NCI-H345 (cell line): ENCODE measurements around the gene RRAS.
"Not testable (repeated sequence)": the region's sequence is repeated elsewhere in the genome, so short reads cannot be mapped to it uniquely, and the experiment has no call there.

Source experiments
- DNase-seq: peaks from one replicate; lab custom pipeline; 2025; lab: John Stamatoyannopoulos, UW

The RRAS gene

DNA sequence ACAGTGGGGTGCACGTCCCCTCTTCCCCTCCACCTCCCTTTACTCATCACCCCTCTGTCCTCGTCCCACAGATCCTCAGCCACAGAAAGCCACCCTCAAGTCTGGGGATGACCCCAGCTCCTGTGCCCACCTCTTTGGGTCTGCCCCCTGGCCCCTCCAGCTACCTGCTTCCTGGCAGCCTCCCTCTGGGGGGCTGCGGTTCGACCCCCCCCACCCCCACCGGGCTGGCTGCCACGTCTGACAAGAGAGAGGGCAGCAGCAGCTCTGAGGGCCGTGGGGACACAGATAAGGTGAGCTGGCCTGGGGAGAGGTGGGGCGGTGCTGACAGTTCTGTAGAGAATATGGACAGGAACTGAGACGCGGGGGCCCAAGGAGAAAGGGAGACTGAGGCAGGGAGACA lies 14.6 kb upstream of the RRAS start:
- DNase-seq: no peak

DNA sequence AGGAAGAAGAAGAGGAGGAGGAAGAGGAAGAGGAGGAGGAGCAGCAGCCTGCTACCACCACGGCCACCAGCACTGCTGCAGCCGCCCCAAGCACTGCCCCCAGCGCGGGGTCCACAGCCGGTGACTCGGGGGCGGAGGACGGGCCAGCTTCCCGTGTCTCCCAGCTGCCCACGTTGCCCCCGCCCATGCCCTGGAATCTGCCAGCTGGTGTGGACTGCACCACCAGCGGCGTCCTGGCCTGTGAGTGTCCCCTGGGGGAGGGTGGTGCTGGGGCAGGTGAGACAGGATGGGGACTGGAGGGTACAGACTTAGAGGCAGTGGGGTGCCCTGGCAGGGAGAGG lies 13.5 kb upstream of the RRAS start:
- DNase-seq: no peak

DNA sequence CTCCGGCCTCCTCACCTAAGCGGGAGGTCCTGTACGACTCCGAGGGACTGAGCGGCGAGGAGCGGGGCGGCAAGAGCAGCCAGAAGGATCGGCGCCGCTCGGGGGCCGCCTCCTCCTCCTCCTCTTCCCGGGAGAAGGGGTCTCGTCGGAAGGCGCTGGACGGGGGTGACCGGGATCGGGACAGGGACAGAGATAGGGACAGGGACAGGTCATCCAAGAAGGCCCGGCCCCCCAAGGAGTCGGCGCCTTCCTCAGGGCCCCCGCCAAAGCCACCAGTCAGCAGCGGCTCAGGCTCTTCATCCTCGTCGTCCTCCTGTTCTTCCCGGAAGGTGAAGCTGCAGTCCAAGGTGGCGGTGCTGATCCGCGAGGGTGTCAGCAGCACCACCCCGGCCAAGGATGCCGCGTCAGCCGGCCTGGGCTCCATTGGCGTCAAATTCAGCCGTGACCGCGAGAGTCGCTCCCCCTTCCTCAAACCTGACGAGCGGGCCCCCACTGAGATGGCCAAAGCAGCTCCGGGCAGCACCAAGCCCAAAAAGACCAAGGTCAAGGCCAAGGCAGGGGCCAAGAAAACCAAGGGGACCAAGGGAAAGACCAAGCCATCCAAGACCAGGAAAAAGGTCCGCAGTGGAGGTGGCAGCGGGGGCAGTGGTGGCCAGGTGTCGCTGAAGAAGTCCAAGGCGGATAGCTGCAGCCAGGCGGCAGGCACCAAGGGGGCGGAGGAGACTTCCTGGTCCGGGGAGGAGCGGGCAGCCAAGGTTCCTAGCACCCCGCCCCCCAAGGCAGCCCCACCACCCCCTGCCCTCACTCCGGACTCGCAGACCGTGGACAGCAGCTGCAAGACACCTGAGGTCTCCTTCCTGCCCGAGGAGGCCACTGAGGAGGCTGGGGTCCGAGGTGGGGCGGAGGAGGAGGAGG lies 12.9 kb upstream of the RRAS start:
- no peak for DNase-seq

DNA sequence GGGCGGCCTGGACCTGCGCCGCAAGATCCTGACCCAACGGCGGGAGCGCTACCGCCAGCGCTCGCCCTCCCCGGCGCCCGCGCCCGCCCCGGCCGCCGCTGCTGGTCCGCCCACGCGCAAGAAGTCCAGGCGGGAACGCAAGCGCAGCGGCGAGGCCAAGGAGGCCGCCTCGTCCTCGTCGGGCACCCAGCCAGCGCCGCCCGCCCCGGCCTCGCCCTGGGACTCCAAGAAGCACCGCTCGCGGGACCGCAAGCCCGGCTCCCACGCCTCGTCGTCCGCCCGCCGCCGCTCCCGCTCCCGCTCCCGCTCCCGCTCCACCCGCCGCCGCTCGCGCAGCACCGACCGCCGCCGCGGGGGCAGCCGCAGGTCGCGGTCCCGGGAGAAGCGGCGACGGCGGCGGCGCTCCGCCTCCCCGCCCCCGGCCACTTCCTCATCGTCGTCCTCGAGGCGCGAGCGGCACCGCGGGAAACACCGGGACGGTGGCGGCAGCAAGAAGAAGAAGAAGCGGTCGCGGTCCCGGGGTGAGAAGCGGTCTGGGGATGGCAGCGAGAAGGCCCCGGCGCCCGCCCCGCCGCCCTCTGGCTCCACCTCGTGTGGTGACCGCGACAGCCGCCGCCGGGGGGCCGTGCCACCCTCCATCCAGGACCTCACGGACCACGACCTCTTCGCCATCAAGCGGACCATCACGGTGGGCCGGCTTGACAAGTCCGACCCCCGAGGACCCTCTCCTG lies 12.0 kb upstream of the RRAS start:
- DNase-seq: no peak

DNA sequence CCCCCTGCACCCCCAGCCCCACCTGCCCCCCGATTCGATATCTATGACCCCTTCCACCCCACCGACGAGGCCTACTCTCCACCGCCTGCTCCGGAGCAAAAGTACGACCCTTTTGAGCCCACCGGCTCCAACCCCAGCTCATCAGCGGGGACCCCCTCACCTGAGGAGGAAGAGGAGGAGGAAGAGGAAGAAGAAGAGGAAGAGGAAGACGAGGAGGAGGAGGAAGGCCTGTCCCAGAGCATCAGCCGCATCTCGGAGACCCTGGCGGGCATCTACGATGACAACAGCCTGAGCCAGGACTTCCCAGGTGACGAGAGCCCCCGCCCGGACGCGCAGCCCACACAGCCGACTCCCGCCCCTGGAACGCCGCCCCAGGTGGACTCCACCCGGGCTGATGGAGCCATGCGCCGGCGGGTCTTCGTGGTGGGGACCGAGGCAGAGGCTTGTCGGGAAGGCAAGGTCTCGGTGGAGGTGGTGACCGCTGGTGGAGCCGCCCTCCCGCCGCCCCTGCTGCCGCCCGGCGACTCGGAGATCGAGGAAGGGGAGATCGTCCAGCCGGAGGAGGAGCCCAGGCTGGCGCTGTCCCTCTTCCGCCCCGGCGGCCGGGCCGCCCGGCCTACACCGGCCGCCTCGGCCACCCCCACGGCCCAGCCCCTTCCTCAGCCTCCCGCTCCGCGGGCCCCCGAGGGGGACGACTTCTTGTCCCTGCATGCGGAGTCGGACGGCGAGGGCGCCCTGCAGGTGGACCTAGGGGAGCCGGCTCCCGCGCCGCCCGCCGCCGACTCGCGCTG lies 11.3 kb upstream of the RRAS start:
- no peak for DNase-seq

DNA sequence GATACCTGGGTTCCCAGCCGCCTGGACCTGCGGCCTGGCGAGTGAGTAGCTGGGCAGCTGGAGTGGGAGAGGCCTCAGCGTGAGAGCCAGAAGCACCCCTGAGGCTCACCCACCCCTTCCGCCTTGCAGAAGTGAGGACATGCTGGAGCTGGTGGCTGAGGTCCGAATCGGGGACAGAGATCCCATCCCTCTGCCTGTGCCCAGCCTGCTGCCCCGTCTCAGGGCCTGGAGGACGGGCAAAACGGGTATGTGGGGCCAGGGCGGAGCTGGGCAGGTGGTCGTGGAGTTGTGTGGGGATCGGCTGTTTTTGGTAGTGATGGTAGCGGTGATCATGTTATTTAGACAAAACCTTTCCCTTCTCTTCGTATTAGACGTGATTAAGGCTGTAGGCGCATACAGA lies 6.6 kb upstream of the RRAS start:
- no peak for DNase-seq

DNA sequence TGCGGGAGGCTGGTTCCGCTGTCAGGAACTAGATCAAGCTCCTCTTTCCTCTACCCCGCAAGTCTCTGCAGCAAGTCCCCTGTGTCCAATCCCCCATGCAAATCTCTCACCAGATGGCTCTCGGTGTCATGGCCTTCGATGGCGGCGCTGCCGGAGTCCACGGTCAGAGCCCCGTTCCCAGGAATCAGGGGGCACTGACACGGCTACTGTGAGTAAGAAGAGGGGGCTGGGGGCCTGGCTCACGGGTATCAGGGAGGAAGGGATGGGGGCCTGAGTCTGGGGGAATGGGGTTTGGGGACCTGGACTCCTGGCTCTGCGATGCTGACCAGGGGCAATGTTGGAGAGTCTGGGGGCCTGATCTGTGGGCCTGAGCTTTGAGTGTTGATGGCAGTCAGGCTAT lies 6.1 kb upstream of the RRAS start:
- DNase-seq: no peak

DNA sequence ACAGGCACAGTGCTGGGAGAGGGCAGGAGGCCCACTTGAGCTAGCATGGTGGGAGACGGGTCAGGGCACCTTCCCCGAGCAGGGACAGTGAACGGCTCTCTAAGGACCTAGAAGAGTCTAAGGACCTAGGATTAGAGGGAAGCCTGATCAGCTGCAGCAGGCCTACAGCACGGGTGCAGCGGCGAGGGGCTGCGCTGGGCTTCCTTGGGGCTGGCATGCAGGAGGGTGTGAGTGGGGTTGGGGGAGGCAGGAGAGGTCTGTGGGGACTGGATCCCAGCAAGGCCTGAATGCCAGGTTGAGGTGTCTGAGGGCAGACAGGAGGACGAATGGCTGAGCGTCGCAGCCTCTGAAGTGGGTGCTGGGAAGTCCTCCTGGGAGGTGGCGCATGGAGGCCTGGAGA lies 5.6 kb upstream of the RRAS start:
- no peak for DNase-seq

DNA sequence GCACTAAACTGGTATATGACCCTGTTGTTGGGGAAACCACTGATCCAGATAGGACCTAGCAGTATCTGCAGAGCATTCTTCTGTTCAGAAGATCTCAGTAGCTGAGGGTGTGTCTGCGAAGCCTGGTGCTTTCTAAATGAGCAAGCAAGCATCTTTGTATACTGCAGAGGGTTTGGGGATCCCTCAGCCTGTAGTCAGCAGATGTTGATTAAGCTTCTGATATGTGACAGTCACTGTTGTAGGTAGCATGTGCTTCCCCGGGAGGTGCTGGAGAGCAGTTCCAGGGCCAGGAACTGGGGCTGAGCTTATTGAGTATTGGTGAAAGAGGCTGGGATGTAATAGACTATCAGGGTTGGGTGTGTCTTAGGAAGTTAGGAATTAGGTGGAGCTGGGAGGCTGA lies 3.5 kb upstream of the RRAS start:
- DNase-seq: no peak

DNA sequence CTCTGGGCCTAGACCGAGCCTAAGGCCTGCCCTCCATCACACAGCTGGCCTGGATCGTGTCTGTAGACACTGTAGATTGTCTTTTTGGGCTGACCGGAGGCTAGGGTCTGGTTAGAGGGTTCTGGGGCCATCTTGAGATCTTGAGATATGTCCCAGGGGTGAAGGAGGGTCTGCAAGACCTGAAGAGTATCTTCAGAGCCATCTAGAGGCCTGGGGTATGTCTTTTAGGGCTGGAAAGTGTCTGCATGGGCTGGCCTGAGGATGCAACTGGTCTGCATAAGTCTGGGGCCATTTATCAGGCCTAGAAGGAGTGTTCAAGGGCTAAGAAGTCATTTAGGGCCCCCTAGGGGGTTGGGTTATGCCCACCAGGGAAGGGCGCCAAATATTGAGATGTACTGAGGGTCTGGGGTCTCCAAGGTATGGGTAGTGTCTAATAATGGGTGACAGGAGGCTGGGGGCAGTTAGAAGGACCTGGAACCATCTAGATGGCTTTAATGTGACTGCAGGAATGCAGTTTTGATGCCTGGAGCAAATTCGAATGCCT lies 2.6 kb upstream of the RRAS start:
- DNase-seq: no peak

DNA sequence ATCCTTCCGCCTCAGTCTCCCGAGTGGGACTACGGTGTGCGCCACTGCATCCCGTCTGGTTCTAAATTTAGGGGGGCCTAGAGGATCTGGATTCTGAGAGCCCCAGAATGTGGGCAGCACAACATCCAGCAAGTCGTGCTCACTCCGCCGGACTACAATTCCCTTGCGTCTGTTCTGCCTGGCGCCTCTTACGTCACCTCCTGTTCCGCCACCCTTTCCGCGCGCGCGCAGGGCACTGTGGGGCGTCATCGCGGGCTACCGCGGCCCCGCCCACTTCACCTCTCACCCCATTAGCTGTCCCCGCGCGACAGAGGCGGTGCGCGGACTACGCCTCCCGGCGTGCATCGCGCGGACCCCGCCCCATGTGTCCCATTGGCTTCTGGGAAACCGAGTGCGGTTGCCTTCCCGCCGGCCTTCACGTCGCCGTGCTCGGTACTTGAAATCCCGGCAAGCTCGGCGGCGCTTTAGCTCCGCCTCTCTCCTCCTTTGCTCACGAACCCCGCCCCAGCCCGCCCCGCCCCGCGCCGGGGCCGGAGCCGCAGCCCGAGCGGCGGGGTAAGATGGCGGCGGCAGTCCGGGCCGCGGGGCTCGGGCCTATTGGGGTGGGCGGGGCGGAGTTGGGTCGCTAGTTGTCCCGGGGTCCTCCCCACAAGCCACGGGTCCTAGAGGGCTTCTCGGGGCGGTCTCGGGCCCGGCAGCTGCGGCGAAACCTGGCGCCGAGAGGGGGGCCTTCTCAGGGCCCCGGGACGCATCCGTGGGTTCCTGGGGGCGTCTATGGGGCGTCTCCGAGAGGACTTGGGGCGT lies 1.9 kb upstream of the RRAS start, which contains the start of gene SCAF1:
Gene SCAF1, plus strand, starts transcription at position 522 of the 804 bp plus-strand sequence. CDS start 2,818 bp downstream, outside the sequence.
- peak; percentile 98 for DNase-seq

DNA sequence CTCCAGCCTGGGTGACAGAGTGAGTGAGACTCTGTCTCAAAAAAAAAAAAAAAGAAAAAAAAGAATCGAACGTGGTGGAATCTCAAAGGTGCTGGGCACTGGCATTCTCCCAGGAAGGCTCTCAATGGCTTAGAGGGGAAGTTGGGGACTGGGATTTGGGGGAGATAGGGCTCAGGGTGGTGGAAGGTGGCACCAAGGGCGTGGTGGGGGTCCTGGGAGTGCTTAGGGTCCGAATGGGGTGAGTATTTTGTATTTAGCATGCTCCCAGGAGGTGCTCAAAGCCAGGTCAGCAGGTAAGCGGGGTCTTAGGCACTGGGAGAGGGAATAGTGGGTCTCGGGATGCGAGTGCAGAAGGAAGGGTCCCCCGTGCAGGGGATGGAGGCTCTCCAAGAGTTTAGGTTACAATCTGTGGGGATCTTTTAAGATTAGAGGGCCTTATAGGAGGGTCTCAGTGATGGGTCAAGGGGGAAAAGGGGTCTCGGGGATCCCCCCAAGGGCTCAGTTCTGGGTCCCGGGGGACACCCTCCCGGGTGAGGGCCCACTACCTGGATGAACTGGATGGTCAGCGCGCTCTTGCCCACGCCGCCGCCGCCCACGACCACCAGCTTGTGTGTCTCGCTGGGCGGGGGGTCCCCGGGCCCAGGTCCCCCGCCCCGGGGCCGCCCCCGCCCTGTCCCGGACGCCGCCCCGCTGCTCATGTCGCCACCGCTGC lies 386 bp downstream of the RRAS start:
- DNase-seq: no peak

DNA sequence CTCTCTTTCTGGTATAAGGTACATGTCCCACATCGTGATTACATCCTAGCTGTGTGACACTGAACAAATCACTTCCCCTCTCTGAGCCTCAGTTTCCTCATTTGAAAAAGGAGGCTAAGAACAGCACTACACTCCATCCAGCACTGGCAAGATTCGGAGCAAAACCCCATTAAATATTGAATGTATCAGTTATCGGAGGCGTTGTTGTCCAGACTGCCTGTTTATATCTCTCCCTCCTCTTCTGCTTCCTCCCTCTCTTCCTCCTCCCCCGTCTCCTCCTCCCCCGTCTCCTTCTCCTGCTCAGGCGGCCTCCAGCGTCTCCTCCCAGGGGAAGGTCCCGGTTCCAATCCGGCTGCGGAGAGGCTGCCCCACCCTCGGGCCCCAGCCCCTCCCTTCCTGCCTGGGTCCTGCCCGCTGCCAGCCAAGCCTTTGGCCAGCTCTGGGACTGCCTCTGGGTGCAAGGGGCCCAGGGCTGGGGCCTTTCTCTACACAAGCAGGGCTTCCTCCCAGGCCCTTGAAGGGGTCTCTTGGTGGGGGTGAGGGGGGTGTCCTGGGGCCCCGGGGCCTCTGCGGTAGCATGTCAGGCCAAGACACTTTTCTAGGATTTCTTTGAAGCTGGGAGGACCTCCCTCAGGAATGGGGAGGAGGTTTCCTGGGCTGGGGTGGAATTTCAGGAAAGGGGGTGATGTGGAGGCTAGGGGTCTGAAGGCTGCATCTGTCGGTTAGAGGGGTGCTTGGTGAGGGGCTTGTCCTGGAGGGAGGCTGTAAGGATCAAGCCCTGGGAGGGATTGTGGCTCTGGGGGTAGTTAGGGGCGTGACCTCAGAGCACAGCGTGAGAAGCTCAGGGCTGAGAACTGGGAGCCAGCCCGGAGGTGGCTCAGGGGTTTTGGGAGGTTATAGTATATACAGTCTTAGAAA lies 1.9 kb downstream of the RRAS start:
- DNase-seq: no peak

DNA sequence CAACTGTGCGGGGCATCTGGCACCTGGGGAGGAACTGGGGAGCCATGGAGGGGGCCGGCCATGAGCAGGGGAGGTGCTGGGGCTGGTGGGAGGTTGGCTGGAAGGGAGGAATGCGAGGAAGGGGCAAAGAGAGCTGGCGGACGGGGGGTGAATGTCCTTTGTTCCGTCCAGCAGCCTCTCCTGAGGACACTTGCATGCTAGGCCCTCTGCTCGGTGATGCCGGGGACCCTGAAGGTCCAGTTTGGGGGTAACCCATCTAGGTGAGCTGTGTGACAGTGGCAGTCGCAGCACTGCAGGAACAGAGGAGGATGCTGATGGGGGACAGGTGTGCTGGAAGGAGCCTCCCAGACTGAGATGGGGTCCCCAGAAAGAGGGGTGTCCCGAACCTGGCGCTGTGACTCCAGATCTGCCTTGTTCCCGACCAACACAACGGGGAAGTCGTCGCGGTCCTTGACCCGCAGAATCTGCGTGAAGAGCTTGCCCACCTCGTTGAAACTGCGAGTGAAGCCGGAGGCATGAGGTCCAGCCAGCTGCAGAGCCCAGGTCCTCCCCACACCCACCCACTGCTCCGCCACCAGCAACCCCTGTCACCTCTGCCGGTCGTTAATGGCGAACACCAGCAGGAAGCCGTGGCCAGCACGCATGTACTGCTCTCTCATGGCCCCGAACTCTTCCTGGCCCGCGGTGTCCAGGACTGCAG lies 3.6 kb downstream of the RRAS start:
- DNase-seq: no peak

DNA sequence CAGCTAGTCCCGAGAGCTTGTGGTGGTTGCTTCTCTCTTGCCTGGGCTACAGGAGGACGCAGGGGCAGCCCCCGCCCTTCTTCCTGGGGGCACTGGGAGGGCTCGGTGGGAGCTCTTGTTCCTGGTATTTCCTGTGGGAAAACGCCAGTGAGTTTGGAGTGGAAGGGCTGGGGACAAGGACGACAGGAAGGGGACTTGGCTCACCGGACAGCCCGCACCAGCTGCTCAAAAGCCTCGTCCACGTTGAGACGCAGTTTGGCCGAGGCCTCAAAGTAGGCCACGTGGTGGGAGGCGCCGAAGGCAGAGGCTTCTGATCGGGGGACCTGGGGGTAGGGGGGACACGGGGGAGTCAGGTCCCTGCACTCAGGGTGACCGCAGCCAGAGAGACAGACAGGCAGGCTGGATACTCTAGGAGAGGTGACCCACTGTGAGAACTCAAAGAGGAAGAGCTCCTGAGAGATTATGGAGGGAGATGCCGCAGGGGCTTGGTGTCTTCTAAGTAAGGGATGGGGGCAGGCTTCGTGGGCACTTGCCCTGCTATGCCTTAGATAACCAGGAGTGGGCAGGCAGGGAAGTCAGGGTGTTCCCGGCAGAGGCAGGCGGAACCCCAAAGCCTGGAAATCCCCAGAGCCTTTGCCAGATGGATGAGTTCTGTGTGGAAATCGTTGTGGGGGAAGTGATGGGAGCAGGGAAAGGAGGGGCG lies 4.3 kb downstream of the RRAS start:
- DNase-seq: no peak

DNA sequence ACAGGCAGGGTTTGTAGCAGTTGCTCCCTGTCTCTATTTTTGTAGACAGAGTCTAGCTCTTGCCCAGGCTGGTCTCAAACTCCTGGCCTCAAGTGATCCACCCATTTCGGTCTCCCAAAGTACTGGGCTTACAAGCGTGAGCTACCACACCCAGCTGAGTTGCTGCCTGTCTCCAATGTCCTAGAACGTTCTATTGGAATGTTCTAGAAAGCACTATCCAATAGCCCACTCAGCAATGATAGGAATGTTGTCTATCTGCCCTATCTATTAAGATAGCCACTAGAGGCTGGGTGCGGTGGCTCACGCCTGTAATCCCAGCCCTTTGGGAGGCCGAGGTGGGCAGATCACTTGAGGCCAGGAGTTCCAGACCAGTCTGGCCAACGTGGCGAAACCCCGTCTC lies 6.7 kb downstream of the RRAS start:
- not testable (repeated sequence) for DNase-seq

DNA sequence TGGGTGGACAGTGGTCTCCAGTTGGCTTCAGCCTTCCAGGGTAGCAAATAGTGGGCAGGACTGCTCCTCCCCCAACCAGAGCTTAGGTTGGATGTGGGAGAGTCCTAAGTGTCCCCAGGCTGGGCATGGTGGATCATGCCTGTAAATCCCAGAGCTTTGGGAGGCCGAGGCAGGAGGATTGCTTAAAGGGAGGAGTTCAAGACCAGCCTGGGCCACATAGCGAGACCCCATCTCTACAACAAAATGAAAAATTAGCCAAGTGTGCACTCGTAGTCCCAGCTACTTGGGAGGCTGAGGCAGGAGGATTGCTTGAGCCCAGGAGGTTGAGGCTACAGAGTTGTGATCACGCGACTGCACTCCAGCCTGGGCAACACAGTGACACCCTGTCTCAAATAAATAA lies 7.4 kb downstream of the RRAS start:
- DNase-seq: no peak

DNA sequence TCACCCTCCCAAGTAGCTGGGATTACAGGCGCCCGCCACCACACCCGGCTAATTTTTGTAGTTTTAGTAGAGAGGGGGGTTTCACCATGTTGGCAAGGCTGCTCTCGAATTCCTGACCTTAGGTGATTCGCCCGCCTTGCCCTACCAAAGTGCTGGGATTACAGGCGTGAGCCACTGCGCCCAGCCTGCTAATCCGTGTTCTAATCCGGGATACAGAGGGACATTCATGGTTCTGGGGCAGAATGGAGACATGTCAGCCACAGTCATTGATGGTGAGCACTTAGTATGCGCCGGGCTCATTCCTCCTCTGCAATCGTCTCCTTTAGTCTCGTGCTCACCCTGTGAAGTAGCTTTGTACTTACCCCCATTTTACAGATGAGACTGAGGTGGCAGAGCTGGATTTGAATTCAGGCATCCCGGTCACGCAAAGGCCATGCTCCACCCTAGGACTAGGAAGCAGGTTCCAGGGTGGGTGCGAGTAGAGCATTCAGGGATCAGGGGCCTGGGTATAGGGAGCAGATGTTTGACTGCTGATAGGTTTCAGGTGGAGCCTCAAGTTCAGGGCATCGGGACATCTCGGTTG lies 8.2 kb downstream of the RRAS start:
- DNase-seq: no peak
